ENCODE measurements around the gene PPP2R3B.
A peak's percentile ranks its signal among the peaks of the same experiment; 100 is the strongest.
"Not testable (repeated sequence)": the region's sequence is repeated elsewhere in the genome, so short reads cannot be mapped to it uniquely, and the experiment has no call there.

PPP2R3B gene

DNA sequence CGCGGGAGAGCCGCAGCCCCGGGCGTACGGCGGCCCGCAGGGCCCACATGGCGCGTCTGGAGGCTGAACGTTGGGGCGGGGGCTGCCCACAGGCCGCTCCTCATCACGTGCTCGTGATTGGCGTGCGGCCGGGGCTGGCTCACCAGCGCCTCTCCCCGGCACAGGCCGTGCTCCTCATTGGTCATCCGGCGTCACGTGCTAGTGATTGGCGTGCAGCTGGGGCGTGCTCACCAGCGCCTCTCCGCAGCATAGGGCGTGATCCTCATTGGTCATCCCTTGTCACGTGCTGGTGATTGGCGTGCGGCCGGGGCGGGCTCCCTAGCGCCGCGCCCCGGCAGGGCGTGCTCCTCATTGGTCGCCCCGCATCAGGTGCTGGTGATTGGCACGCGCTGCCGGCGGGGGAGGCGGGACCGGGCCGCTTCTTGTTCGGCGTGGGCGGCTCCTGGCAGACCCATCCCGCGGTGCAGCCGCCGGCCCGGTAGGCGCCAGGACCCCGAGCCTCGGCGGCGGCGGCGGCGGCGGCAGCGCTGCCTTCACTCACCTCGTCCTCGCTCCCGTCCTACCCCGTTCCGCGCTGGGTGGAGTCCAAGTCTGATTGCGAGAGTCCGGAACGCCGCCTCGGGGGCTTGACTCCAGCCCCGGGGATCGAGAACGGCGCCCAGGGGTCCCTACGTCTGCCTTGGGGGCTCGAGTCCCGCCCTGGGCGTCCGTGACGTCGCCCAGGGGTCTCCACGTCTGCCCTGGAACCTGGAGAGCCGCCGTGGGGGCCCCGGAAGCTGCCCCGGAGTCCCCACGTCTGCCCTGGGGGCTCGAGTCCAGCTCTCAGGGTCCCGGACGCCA is 67.7 kb downstream of the PPP2R3B start, which contains the start of gene GTPBP6:
Gene GTPBP6, minus strand, starts transcription at position 58 of the 840 bp plus-strand sequence. Its CDS starts 9 bp downstream, at position 49.
- peak; percentile 99 for DNase-seq (ENCODE audit: low read depth)

DNA sequence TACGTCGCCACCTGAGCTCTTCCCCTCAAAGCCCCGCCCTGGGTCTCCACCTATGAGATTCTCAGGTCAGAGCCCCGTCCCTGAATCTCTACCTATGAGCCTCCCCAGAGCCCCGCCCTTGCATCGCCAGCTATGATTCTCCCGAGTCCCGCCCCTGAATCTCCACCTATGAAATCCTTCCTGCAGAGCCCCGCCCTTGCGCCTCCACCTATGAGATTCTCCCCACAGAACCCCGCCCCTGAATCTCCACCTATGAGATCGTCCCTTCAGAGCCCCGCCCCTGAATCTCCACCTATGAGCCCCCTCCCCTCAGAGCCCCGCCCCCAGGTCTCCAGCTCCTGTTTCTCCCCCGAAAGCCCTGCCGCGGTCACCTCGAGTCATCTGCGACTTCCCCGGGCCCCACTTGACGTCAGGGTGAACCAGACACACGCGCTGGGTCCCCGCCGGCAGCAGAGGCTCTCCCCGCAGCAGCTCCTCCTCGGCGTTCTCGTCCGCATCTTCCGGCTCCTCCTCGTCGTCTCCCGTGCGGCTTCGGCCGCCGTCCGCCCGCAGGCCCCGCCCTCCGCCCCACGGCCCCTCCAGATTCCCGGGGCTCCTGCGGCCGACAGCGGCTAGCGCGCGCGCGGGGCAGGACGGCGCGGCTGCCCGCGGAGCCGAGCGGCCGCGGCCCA is 68.5 kb downstream of the PPP2R3B start:
- peak; percentile 97 for DNase-seq (ENCODE audit: low read depth)

DNA sequence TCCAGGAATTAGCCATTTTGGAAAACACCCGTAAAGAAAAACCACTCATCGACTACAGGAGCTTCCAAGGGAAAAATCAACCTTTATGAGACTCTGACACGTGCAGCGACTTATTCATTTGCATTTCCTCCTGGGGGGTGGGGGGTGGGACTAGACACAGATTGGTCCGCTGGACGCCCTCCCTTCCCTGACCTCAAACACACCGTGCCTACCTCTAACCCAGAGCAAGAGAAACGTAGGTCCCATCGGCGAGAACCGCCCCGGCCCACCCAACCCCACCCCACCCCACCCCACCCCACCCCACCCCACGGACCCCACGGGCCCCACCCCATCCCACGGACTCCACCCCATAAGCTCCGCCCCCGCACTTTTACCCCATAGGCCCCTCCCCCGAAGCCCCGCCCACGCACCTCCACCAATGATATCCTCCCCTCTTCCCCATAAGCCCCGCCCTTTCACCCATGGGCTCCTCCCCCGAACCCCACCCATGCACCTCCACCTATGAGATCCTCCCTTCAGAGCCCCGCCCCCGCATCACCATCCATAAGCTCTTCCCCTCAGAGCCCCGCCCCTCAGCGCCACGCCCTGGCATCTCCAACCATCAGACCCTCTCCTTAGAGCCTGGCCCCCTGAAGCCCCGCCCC is 69.2 kb downstream of the PPP2R3B start:
- DNase-seq (ENCODE audit: low read depth) = no peak

DNA sequence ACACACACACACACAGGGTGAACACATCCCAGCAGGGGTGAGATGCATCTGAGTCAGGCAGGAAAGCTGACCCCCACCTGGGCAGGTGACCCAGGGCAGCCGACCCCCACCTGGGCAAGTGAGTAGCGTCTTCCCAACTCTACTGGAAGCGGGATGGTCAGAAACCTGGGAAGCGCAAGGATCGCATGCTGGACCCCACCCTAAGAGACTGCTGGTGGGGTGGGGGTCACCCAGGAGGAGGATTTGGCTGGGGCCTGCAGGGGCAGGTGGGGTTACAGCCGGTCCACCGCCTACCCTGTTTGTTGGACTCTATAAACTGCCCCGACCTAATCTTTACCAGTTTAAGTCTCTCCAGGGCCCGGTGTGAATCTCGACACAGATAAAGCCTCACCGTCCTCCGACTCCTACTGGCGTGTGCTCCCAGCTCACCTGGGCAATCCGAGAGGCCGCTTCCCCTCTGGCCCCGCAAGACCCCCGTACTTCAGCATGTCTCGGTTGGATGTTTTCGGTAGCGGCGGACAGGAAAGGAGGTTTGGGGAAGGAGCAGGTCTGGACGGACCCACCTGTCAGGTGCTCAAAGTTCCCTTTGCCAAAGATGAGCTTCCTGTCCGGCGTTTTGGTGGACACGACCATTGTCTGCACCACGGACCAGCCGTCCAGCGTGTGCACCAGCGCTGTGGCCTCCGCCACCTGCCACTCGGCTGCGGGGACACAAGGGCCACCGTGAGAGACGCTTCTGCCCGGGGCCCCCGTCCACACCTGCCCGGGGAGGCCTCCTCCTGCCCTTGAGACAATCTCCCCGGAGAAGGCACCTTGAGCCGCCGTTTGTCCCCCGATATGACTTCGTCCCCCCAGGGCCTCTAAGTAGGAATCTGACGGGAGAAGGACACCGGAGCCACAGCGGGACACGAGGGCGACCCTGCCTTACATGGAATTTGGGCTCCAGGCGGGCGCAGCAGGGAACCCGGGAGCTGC is 70.1 kb downstream of the PPP2R3B start:
- no peak for DNase-seq (ENCODE audit: low read depth)

DNA sequence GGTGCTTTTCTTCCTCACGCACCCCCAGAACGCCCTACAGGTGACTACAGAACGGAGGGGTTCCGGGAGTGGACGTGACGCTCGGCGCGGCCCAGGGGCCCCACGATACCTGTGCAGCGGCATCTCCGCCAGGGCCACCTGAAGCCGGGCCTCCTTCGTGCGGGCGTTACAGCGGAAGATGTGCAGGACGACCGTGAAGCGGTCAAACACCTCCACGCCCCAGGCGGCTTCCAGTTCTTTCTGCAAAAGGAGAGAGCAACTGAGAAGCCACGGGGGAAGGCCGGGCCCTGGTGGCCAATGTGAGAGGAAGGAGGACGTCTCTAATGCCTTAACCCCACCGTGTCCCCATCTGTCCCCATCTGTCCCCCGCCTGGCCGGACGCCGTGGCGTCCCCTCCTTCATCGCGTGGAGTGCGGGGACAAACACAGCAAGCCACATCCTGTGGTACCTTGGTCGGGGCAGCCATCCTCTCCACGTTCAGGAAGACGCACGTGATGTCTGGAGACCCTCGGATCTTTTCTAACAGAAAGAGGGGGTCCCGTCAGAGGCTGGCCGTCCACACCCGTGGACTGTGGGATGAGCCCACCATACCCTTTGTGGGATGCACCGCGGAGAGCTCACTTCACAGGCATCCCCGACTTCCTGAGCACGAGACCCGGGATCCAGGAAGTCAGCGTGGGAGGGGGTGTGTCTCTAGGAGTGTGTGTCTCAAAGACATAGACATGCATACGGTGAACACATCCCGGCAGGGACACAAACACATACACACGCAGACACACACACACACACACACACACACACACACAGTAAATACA is 71.7 kb downstream of the PPP2R3B start:
- no peak for DNase-seq (ENCODE audit: low read depth)

DNA sequence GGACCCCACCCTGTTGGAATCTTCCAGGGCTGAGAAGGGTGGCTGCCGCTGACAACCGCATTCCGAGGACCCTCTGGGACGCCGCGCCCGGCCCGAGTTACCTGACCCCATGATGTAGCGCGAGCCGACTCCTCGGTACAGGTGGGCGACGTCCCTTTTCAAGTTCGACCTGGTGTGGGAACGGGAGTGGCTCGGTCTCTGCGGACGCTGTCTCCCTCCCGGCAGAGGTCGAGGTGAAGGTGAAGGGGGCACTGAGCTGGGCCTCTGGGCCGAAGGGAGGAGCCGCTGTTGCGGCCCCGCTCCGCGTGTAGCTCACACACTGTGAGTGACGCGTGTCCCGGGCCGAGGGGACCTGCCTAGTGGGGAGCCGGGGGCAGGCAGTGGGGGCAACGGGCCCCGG is 72.7 kb downstream of the PPP2R3B start:
- no peak for DNase-seq (ENCODE audit: low read depth)

DNA sequence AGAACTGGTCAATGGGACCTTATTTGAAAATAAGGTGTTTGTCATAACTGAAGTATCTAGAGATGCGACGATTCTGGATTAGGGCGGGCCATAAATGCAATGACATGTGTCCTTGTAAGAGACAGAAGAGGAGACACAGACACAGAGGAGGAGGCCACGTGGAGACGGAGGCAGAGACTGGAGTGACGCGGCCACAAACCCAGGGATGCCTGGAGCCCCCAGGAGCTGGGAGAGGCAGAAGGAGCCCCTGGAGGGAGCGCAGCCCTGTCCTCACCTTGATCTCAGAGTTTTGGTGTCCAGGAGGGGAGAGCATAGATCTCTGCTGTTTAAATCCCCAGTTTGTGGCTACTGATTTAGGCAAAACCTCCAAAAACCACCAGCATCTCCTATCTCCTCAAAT is 73.2 kb downstream of the PPP2R3B start:
- DNase-seq (ENCODE audit: low read depth) = no peak

DNA sequence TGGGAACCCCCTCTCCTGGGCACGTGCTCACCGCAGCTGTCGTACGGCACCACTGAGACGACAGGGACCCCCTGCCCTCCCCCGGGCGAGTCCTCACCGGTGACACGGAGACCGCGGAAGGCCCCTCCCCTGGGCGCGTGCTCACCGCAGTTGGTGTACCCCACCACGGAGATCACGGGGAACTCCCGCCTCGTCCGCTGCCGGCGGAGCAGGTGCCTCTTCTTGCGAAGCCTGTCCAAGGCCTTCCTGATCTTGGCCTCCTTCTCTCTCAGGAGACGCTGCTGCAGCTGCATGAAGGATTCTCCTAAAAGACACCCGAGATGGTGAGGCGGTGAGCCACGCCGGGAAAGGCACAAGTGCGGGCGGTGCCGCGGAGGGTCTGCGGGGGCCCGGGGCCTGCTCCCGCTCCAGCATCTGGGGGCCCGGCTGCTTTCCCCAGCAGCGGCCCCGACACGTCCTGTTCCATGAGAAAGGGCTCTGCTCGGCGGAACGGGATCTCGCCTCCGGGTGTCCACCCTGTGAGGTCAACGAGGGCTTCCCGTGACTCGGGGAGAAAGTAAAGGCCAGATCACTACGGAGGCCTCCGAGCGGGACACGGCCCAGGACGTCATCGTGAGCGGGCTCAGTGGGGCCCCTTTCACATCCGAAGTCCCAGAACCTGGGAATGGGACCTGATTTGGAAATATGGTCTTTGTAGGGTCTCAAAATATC is 73.9 kb downstream of the PPP2R3B start:
- DNase-seq (ENCODE audit: low read depth) = no peak

DNA sequence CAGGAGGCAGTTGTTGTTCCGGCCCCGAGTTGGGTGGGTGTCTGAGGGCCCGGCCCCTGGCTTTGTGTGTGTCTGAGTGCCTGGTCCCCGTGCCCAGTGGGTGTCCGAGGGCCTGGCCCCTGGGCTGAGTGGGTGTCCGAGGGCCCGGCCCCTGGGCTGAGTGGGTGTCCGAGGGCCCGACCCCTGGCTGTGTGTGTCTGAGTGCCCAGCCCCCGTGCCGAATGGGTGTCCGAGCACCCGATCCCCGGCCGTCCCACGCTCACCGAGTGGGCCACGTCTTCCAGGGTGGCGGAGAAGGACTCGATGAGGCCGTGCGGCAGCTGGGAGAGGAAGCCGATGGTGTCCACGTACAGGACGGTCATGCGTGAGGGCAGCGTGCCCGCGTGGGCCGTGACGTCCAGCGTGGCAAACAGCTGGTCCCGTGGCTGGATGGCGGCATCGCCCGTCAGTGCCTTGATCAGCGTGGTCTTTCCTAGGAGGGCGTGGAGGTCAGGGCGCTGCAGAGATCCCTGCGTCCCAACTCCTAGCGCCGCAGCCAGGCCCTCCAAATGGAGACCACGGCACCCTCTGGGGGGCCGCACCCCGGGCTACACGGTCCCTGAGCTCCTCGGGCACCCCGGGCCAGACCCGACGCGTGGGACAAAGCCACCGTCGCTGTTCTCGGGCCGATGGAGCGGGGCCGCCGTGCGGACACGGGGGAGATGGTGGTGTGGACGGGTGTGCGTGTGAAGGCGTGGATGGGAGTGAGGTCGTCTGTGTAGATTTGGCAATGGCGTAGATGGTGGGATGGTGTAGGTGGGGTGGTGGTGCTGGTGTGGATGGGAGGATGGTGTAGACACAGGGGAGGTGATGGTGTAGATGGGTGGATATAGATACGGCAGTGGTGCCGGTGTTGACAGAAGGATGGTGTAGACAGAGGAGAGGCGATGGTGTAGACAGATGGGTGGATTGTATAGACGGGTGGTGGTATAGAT is 75.3 kb downstream of the PPP2R3B start:
- no peak for DNase-seq (ENCODE audit: low read depth)

DNA sequence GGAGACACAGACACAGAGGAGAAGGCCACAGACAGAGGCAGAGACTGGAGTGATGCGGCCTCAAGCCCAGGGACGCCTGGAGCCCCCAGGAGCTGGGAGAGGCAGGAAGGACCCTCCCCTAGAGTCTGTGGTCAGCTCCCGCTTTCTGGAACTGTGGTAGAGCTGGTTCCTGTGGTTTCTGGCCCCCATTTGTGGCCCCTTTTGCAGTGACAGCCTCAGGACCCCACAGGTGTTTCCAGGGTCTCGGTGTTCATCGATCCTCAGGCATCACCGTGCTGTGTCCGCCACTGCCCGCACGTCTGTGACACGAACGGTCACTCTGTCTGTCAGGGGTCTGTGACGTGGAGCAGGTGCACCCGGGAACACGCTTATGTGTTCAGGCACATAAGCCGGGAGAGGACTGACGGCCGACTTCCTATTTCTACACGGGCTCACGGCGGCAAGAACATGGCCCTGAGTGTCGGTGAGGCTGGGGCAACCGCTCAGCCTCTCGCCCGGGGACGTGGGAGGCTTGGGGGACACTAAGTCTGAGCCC is 76.0 kb downstream of the PPP2R3B start:
- DNase-seq (ENCODE audit: low read depth) = no peak

DNA sequence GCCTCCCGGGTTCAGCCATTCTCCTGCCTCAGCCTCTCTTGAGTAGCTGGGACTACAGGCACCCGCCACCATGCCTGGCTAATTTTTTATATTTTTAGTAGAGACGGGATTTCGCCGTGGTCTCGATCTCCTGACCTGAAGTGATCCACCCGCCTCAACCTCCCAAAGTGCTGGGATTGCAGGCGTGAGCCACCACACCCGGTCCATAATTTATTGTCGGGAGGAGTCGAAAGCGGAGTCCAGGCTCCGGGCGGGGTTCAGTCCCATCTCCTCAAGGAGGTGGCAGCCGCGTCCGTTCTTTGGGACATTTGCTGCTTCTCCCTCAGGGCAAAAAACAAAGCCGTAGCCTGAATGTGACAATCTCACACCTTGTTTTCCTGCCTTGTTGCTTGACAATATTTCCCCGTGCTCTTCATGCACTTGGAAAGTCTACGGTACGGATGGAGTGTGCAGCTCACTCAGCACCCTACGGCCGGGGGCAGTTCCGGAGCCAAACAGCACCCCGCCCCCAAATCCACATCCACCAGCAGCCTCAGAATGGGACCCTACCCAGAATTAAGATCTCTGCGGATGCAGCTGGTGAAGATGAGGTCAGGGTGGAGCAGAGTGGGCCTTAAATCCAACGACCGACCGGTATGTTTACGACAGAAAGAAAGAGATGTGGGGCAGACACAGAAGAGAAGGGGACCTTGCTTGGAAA is 77.7 kb downstream of the PPP2R3B start:
- DNase-seq (ENCODE audit: low read depth) = no peak

DNA sequence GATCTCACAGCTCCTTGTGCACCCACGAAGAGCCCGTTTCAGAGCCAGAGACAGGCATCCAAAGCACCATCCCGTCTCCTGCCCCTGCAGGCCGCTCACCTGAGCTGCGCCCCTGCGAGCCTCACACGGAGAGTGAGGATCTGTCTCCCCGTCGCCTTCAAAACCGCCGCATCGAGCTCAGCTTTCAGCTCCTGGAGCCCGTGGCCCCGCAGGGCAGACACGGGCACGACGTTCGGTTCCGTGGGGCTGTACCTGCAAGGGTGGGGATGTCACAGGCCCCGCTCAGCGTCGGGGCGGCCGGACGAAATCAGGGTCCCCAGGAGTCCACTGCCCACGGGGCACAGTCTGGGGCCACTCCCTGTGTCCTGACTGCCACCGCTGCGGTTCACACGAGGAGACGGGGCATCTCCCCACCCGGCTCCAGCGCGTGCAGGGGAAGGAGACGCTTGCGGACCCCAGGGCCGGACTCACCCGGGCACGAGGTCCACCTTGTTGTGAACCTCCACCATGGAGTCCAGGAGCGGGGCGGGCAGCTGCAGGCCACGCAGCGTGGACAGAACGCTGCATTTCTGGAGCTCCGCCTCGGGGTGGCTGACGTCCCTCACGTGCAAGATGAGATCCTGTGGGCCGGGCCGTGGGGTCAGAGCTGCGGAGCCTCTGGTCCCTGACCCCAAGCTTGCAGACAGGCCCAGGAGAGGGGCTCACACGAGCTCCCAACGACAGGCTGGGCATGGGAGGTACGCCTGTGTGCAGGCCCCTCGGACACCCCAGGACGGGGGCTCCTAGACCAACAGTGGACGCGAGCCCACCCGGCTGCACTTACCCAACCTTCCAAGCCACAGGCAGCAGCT is 79.2 kb downstream of the PPP2R3B start:
- DNase-seq (ENCODE audit: low read depth) = no peak

DNA sequence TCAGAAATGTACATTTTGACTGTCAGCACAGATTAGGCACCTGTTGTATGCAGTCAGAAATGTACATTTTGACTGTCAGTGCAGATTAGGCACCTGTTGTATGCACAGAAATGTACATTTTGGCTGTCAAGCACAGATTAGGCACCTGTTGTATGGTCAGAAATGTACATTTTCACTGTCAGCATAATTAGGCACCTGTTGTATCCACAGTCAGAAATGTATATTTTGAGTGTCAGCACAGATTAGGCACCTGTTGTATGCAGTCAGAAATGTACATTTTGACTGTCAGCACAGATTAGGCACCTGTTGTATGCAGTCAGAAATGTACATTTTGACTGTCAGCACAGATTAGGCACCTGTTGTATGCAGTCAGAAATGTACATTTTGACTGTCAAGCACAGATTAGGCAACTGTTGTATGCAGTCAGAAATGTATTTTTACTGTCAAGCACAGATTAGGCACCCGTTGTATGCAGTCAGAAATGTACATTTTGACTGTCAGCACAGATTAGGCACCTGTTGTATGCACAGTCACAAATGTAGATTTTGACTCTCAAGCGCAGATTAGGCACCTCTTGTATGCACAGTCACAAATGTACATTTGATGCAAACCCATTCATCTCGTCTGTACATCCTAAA is 80.0 kb downstream of the PPP2R3B start:
- not testable (repeated sequence) for DNase-seq (ENCODE audit: low read depth)

DNA sequence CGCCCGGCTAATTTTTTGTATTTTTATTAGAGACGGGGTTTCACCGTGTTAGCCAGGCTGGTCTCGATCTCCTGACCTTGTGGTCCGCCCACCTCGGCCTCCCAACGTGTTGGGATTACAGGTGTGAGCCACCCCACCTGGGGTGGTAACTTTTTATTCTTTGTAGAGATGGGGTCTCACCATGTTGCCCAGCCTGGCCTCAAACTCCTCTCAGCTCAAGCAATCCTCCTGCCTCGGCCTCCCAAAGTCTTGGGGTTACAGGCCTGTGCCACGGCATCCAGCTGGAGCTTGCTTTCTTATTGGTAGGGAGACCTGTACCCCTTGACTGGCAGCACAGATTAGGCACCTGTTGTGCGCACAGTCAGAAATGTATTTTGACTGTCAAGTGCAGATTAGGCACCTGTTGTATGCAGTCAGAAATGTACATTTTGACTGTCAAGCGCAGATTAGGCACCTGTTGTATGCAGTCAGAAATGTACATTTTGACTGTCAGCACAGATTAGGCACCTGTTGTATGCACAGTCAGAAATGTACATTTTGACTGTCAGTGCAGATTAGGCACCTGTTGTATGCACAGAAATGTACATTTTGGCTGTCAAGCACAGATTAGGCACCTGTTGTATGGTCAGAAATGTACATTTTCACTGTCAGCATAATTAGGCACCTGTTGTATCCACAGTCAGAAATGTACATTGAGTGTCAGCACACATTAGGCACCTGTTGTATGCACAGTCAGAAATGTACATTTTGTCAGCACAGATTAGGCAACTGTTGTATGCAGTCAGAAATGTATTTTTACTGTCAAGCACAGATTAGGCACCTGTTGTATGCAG is 80.7 kb downstream of the PPP2R3B start:
- DNase-seq (ENCODE audit: low read depth) = not testable (repeated sequence)

DNA sequence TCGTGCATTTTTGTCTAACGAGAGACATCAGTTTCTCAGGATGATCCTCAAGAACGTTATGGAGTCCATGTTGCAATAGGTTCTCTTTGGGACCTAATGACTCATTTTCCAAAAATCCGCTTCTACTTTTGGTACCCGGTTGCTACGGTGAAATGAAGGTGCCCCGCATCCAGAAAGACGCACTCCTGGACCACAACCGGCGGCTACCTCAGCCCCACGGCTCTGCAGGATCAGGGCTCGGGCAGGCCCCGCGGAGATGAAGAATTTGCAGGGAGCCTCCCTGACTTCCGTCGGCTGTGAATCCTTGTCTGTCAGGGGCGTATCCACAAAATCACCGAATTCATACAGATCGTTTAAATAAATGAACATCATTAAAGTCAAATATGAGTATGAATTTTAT is 83.7 kb downstream of the PPP2R3B start:
- DNase-seq (ENCODE audit: low read depth) = no peak

DNA sequence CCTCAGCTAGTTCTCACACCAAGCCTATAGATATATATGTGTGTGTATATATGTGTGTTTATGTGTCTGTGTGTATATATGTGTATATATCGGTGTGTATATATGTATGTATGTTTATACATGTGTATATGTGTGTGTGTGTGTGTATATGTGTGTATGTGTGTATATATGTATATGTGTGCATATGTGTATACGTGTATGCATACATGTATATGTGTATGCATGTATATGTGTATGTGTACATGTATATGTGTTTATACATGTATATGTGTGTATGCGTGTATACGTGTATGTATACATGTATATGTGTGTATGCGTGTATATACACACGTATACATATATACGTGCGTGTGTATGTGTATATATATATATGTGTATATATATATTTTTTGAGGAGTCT is 86.4 kb downstream of the PPP2R3B start:
- DNase-seq (ENCODE audit: low read depth) = no peak
